ENCODE results near the gene KASH5.

Gene KASH5

GRCh38 chr19:49415810-49416200, 27.8 kb downstream of the KASH5 start:
- DNase-seq (ENCODE audit: low read depth): no peak
- no peak overlapping the region for H3K4me3 ChIP-seq (ENCODE audit: low read depth, low read length)

- DNase-seq (ENCODE audit: low read depth): no peak
- no peak overlapping the region for H3K4me3 ChIP-seq (ENCODE audit: low read depth, low read length)
These were observed 29.0 kb downstream of the KASH5 start for GRCh38 chr19:49417088-49417487.

GRCh38 chr19:49418511-49418910, 30.5 kb downstream of the KASH5 start:
- no peak for DNase-seq (ENCODE audit: low read depth)
- H3K4me3 ChIP-seq (ENCODE audit: low read depth, low read length): no peak overlapping the region

- DNase-seq (ENCODE audit: low read depth): no peak
- H3K4me3 ChIP-seq (ENCODE audit: low read depth, low read length): no peak overlapping the region
These were observed 31.1 kb downstream of the KASH5 start for GRCh38 chr19:49419173-49419572.

- DNase-seq (ENCODE audit: low read depth): no peak
- H3K4me3 ChIP-seq (ENCODE audit: low read depth, low read length): no peak overlapping the region
These were observed 32.2 kb downstream of the KASH5 start for GRCh38 chr19:49420227-49420626.

GRCh38 chr19:49421039-49421877, 33.2 kb downstream of the KASH5 start:
- H3K4me3 ChIP-seq (ENCODE audit: low read depth, low read length): peak overlapping the region; percentile 11
- DNase-seq (ENCODE audit: low read depth): no peak

GRCh38 chr19:49421878-49422202, 33.8 kb downstream of the KASH5 start:
- no peak overlapping the region for H3K4me3 ChIP-seq (ENCODE audit: low read depth, low read length)
- DNase-seq (ENCODE audit: low read depth): no peak

GRCh38 chr19:49422407-49423070, 34.5 kb downstream of the KASH5 start:
- no peak for DNase-seq (ENCODE audit: low read depth)

GRCh38 chr19:49423071-49423984, 35.3 kb downstream of the KASH5 start, which contains the start of gene PTH2:
TSS of gene PTH2 (minus strand) at chr19:49423441. CDS start at chr19:49423339, 102 bp downstream.
- DNase-seq (ENCODE audit: low read depth): no peak
- H3K4me3 ChIP-seq (ENCODE audit: low read depth, low read length): no peak within 1 kb of the TSS

More at GRCh38 chr19:49422407-49423070, 34.5 kb downstream of the KASH5 start:
- H3K4me3 ChIP-seq (ENCODE audit: low read depth, low read length): no peak overlapping the region

GRCh38 chr19:49423985-49424303, 35.9 kb downstream of the KASH5 start:
- DNase-seq (ENCODE audit: low read depth): no peak
- no peak overlapping the region for H3K4me3 ChIP-seq (ENCODE audit: low read depth, low read length)

GRCh38 chr19:49425178-49425577, 37.1 kb downstream of the KASH5 start, which contains the start of gene GFY:
TSS of gene GFY (plus strand) at chr19:49425388. CDS start at chr19:49426431, 1,043 bp downstream.
- no peak for DNase-seq (ENCODE audit: low read depth)
- H3K4me3 ChIP-seq (ENCODE audit: low read depth, low read length): no peak within 1 kb of the TSS

GRCh38 chr19:49425922-49426592, 38.0 kb downstream of the KASH5 start:
- no peak for DNase-seq (ENCODE audit: low read depth)

GRCh38 chr19:49427339-49427738, 39.3 kb downstream of the KASH5 start:
- H3K4me3 ChIP-seq (ENCODE audit: low read depth, low read length): no peak overlapping the region
- no peak for DNase-seq (ENCODE audit: low read depth)

More at GRCh38 chr19:49425922-49426592, 38.0 kb downstream of the KASH5 start:
- H3K4me3 ChIP-seq (ENCODE audit: low read depth, low read length): no peak overlapping the region

- no peak overlapping the region for H3K4me3 ChIP-seq (ENCODE audit: low read depth, low read length)
- no peak for DNase-seq (ENCODE audit: low read depth)
These were observed 40.0 kb downstream of the KASH5 start for GRCh38 chr19:49427855-49428546.

- no peak overlapping the region for H3K4me3 ChIP-seq (ENCODE audit: low read depth, low read length)
- DNase-seq (ENCODE audit: low read depth): no peak
These were observed 40.8 kb downstream of the KASH5 start for GRCh38 chr19:49428547-49429451.

GRCh38 chr19:49430172-49430677, 42.2 kb downstream of the KASH5 start:
- H3K4me3 ChIP-seq (ENCODE audit: low read depth, low read length): no peak overlapping the region
- DNase-seq (ENCODE audit: low read depth): no peak

GRCh38 chr19:49430678-49431329, 42.8 kb downstream of the KASH5 start:
- H3K4me3 ChIP-seq (ENCODE audit: low read depth, low read length): no peak overlapping the region
- DNase-seq (ENCODE audit: low read depth): no peak
